ENCODE results near the gene CHMP5. TPM values are rescaled to one million over a fixed set of nuclear protein-coding genes. Genes with fewer than 3 reads are reported as not detected.
"Not testable (repeated sequence)": the region's sequence is repeated elsewhere in the genome, so short reads cannot be mapped to it uniquely, and the experiment has no call there.

The CHMP5 gene
- total RNA-seq, 1 donor from 2014 or later = 108 TPM

- H3K27me3 ChIP-seq (ENCODE audit: insufficient read depth, low read length) = no peaks in the 10 kb centered on the region
- no peaks in the 10 kb centered on the region for H3K4me1 ChIP-seq (ENCODE audit: insufficient read depth, low read length)
- no peak overlapping the region for H3K4me2 ChIP-seq (ENCODE audit: low read length)
- H3K9me3 ChIP-seq (ENCODE audit: insufficient read depth, low read depth, low read length) = no peaks in the 10 kb centered on the region
- no peak overlapping the region for H2AFZ ChIP-seq (ENCODE audit: low read depth, low read length)
- DNase-seq (ENCODE audit: low read depth) (no peak), FAIRE-seq (no peak)
- H3K9ac ChIP-seq (ENCODE audit: low read length) = peak overlapping the region; percentile 13
- no peaks in the 10 kb centered on the region for H3K27me3 Mint-ChIP-seq (ENCODE audit: low read depth, unreplicated experiment)
- peaks cover 63% of the 10 kb centered on the region for H3K36me3 ChIP-seq (ENCODE audit: insufficient read depth, low read length)
- H3K36me3 Mint-ChIP-seq (ENCODE audit: low read depth, unreplicated experiment) = peaks cover 25% of the 10 kb centered on the region
- H3K79me2 ChIP-seq (ENCODE audit: insufficient read depth, low read length) = peaks cover 4% of the 10 kb centered on the region
- H3K27ac Mint-ChIP-seq (ENCODE audit: unreplicated experiment) = peak overlapping the region; percentile 67
- peaks cover 1% of the 10 kb centered on the region for H4K20me1 ChIP-seq (ENCODE audit: insufficient read depth, low read length)
- no peak overlapping the region for H3K27ac ChIP-seq (ENCODE audit: low read depth, low read length)
- TF ChIP-seq CTCF (IDR thresholded peaks at IDR 0.05; ENCODE audit: insufficient read depth, low read depth, low read length) (no peak), EZH2 (IDR thresholded peaks at IDR 0.05; ENCODE audit: insufficient read depth, low read length) (no peak)
- no peaks in the 10 kb centered on the region for H3K9me3 Mint-ChIP-seq (ENCODE audit: unreplicated experiment)
- no peak overlapping the region for H3K4me3 ChIP-seq (ENCODE audit: insufficient read depth, low read depth, low read length)
- H3K4me1 Mint-ChIP-seq (ENCODE audit: low read depth, unreplicated experiment) = peaks cover 17% of the 10 kb centered on the region
- no peak overlapping the region for H3K4me3 Mint-ChIP-seq (ENCODE audit: unreplicated experiment)
These were observed 45.9 kb downstream of the CHMP5 start for GRCh38 chr9:33310748-33311147.

- Mint-ChIP-seq H3K4me1 (ENCODE audit: low read depth, unreplicated experiment) (peaks cover 12% of the 10 kb centered on the region), H3K27me3 (ENCODE audit: low read depth, unreplicated experiment) (no peaks in the 10 kb centered on the region), H3K9me3 (ENCODE audit: unreplicated experiment) (no peaks in the 10 kb centered on the region), H3K36me3 (ENCODE audit: low read depth, unreplicated experiment) (peaks cover 26% of the 10 kb centered on the region), H3K27ac (ENCODE audit: unreplicated experiment) (no peak overlapping the region), H3K4me3 (ENCODE audit: unreplicated experiment) (no peak overlapping the region)
- FAIRE-seq (no peak), DNase-seq (ENCODE audit: low read depth) (peak; percentile 12)
- Histone ChIP-seq H2AFZ (ENCODE audit: low read depth, low read length) (no peak overlapping the region), H3K79me2 (ENCODE audit: insufficient read depth, low read length) (peaks cover 6% of the 10 kb centered on the region), H3K4me2 (ENCODE audit: low read length) (no peak overlapping the region), H3K4me1 (ENCODE audit: insufficient read depth, low read length) (no peaks in the 10 kb centered on the region), H3K4me3 (ENCODE audit: insufficient read depth, low read depth, low read length) (no peak overlapping the region), H3K27me3 (ENCODE audit: insufficient read depth, low read length) (no peaks in the 10 kb centered on the region), H3K27ac (ENCODE audit: low read depth, low read length) (no peak overlapping the region), H4K20me1 (ENCODE audit: insufficient read depth, low read length) (no peaks in the 10 kb centered on the region), H3K9me3 (ENCODE audit: insufficient read depth, low read depth, low read length) (no peaks in the 10 kb centered on the region), H3K36me3 (ENCODE audit: insufficient read depth, low read length) (peaks cover 52% of the 10 kb centered on the region), H3K9ac (ENCODE audit: low read length) (no peak overlapping the region)
- TF ChIP-seq EZH2 (IDR thresholded peaks at IDR 0.05; ENCODE audit: insufficient read depth, low read length) (no peak), CTCF (IDR thresholded peaks at IDR 0.05; ENCODE audit: insufficient read depth, low read depth, low read length) (no peak)
These were observed 47.1 kb downstream of the CHMP5 start for GRCh38 chr9:33311953-33312352.

GRCh38 chr9:33315371-33315770, 50.5 kb downstream of the CHMP5 start:
- no peaks in the 10 kb centered on the region for H3K27me3 ChIP-seq (ENCODE audit: insufficient read depth, low read length)
- H3K4me2 ChIP-seq (ENCODE audit: low read length) = no peak overlapping the region
- Mint-ChIP-seq H3K36me3 (ENCODE audit: low read depth, unreplicated experiment) (peaks cover 18% of the 10 kb centered on the region), H3K27me3 (ENCODE audit: low read depth, unreplicated experiment) (no peaks in the 10 kb centered on the region), H3K4me3 (ENCODE audit: unreplicated experiment) (no peak overlapping the region), H3K9me3 (ENCODE audit: unreplicated experiment) (no peaks in the 10 kb centered on the region), H3K27ac (ENCODE audit: unreplicated experiment) (peak overlapping the region; percentile 50), H3K4me1 (ENCODE audit: low read depth, unreplicated experiment) (peaks cover 7% of the 10 kb centered on the region)
- H3K36me3 ChIP-seq (ENCODE audit: insufficient read depth, low read length) = peaks cover 46% of the 10 kb centered on the region
- TF ChIP-seq CTCF (IDR thresholded peaks at IDR 0.05; ENCODE audit: insufficient read depth, low read depth, low read length) = no peak
- no peak for TF ChIP-seq EZH2 (IDR thresholded peaks at IDR 0.05; ENCODE audit: insufficient read depth, low read length)
- no peak overlapping the region for H3K27ac ChIP-seq (ENCODE audit: low read depth, low read length)
- H3K79me2 ChIP-seq (ENCODE audit: insufficient read depth, low read length) = peaks cover 3% of the 10 kb centered on the region
- FAIRE-seq (no peak), DNase-seq (ENCODE audit: low read depth) (no peak)
- H3K4me3 ChIP-seq (ENCODE audit: insufficient read depth, low read depth, low read length) = no peak overlapping the region
- no peaks in the 10 kb centered on the region for H3K9me3 ChIP-seq (ENCODE audit: insufficient read depth, low read depth, low read length)
- no peak overlapping the region for H2AFZ ChIP-seq (ENCODE audit: low read depth, low read length)
- no peak overlapping the region for H3K9ac ChIP-seq (ENCODE audit: low read length)
- H4K20me1 ChIP-seq (ENCODE audit: insufficient read depth, low read length) = no peaks in the 10 kb centered on the region
- peaks cover 8% of the 10 kb centered on the region for H3K4me1 ChIP-seq (ENCODE audit: insufficient read depth, low read length)

GRCh38 chr9:33317136-33317535, 52.3 kb downstream of the CHMP5 start:
- not testable (repeated sequence) for H3K79me2 ChIP-seq (ENCODE audit: insufficient read depth, low read length); H3K9ac ChIP-seq (ENCODE audit: low read length); H4K20me1 ChIP-seq (ENCODE audit: insufficient read depth, low read length); H3K27me3 ChIP-seq (ENCODE audit: insufficient read depth, low read length); FAIRE-seq; H3K27me3 Mint-ChIP-seq (ENCODE audit: low read depth, unreplicated experiment); H3K27ac ChIP-seq (ENCODE audit: low read depth, low read length); H3K9me3 Mint-ChIP-seq (ENCODE audit: unreplicated experiment); H3K27ac Mint-ChIP-seq (ENCODE audit: unreplicated experiment); H3K4me3 Mint-ChIP-seq (ENCODE audit: unreplicated experiment); H2AFZ ChIP-seq (ENCODE audit: low read depth, low read length); DNase-seq (ENCODE audit: low read depth); H3K4me3 ChIP-seq (ENCODE audit: insufficient read depth, low read depth, low read length); H3K4me2 ChIP-seq (ENCODE audit: low read length); H3K9me3 ChIP-seq (ENCODE audit: insufficient read depth, low read depth, low read length)
- Mint-ChIP-seq H3K36me3 (ENCODE audit: low read depth, unreplicated experiment) (peaks cover 18% of the 10 kb centered on the region), H3K4me1 (ENCODE audit: low read depth, unreplicated experiment) (peaks cover 16% of the 10 kb centered on the region)
- Histone ChIP-seq H3K36me3 (ENCODE audit: insufficient read depth, low read length) (peaks cover 37% of the 10 kb centered on the region), H3K4me1 (ENCODE audit: insufficient read depth, low read length) (peaks cover 20% of the 10 kb centered on the region)

Measured in astrocyte (in vitro differentiated cells and primary cell).